HG02642 (cell line): Measurements from ENCODE around the gene MYH9.
A peak's percentile ranks its signal among the peaks of the same experiment; 100 is the strongest.

Experiments used
- ATAC-seq: cut with Tn5 transposase; IDR thresholded peaks from one replicate; pipeline ENCODE4 v1.9.1; 2021; ENCODE audit warnings: mild to moderate bottlenecking; ENCODE audit not compliant: unreplicated experiment, poor library complexity

The MYH9 gene

GRCh38 chr22:36387709-36387958 is 133 bp downstream of the MYH9 start:
- no peak for ATAC-seq

DNA sequence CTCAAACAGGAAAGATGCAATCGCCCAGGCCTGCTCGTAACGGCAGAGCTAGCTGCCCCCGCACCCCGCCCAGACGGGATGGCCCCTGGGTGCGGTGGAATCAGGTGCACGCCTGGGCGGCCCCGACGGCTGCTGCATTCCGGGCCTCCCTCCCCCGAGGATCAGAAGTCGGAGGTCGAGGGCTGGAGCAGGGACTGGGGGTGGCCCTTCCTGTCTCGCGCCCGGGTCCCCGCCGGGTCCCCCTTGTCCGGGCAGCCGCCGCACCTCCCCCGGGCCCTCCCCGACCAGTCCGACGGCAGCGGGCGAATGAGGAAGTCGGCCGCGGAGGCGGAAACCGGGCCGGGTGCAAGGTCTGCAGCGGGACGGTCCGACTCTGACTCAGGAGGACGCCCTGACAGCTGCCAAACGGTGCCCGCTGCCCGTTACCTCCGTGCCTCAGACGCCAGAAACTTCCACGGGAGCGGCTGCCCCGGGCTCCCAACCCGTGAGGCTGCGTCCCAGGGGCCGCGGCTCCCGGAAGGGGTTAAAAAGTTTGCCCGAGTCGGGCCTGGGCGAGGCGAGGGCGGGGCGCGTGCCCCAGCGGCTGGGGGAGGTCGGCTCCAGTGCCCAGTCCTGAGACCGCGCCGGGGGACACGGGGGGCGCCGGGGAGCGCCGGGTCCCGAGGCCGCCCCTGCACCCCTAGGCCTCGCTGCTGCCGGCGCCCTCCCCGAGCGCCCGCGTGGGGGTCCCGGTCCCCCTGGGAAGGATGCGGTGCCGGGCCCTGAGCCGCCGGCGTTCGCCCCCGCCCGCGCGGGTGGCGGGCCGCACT is 663 bp downstream of the MYH9 start:
- ATAC-seq, result peak; percentile 29

- ATAC-seq, result peak; percentile 23
Measured at GRCh38 chr22:36386351-36386899, 1.3 kb downstream of the MYH9 start.

DNA sequence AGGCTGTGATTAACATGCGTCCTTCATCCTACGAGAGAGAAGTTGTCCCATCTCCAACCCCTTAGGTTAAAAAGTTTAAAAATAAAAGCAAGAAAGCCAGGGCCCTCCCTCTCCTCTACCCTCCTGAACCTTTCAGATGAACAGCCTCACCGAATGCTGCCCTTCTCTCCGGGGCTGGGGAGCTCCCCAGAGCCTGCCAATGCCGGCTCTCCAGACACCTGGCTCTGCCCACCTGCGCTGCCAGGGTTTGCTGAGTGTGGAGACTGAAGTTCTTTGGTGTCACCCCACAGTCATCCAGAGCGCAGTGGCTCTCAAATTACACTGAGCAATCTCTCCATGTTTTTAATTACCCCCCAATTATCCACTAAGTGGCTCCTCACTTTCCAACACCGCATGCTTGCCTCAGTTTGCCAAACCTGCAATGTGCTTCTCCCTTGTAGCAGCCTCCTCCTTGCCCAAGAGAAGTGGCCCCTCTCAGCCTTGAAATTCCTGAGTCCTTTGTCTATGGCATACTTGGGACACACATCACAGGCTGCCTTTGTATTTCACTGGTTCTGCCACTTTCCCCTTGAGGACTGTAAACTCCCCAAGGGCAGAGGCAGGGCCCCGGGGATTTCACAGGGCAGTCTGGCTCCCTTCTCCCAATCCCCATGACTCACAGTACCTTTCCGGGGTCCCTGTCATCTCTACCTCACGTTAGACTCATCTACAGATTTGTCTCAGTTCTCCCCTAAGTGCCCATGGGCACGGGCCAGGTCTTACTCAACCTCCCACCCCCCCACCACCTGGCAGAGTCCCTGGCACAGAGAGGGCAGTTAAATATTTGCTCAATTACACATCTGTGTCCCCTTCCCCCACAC is 2.0 kb downstream of the MYH9 start:
- no peak for ATAC-seq

GRCh38 chr22:36384766-36385481 is 2.8 kb downstream of the MYH9 start:
- no peak for ATAC-seq

GRCh38 chr22:36383110-36383581 is 4.6 kb downstream of the MYH9 start:
- no peak for ATAC-seq

- ATAC-seq, result no peak
Measured at GRCh38 chr22:36381513-36382128, 6.1 kb downstream of the MYH9 start.

- ATAC-seq, result no peak
Measured at GRCh38 chr22:36379593-36380361, 8.0 kb downstream of the MYH9 start.

DNA sequence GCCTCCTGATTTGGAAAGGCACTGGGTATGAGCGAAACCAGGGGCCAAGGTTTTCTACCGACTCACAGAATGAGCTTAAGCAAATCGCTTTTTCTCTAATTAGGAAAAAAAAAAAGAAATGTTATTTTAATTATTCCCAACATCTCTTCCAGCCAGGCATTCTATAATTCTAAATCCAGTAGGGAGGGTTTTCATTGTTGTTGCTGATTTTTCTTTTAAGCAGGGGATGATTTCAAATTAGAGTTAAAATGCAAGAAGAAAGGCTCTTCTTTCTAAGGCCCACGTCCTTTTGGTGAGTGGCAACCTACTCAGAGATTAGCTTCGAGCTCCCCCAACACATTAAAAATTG is 8.9 kb downstream of the MYH9 start:
- ATAC-seq, result no peak

GRCh38 chr22:36378080-36378868 is 9.5 kb downstream of the MYH9 start:
- no peak for ATAC-seq

DNA sequence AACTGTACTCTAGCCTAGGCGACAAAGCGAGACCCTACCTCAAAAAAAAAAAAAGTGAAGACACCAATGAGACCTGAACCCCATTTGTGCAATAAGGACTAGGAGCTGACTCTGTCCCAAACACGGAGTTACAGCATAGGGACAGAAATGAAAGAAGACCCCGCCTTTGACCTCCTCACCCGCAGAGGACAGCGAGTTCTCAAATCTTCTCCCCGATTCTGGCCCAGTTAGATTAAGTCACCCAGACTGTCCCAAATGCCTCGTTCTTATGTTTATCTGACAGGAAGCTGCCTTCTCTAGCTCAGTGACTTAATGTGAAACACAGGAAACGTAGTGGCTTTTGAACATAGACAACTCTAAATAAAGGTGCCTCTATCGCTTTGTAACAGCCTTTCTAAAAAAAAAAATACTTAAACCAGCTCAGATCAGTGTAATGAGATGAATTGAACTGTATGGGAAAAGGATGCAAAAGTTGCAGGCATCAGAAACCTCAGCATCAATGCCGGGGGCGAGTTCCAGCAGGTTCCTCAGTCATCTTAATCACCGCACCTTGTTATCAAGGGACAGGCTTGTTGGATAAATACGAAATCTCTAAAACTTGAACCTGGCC is 10.6 kb downstream of the MYH9 start:
- no peak for ATAC-seq

DNA sequence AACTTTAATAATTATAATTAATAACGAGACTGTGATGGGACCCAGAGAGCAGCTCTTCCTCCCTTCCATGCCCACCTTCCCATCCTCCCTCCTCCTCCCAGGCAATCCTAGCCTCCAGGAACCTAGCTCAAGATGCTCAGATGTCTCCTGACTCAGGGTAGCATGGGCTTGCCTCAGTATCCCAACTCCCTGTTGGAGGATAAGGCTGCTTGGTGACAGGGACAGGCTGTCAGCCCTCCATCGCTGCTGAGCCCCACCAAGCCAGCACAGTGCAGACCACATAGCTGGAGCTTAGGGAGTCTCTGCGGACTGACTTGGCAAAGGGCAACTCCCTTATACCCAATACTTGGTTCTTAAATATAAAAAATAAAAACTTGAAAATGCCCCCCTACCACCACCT is 11.5 kb downstream of the MYH9 start:
- no peak for ATAC-seq

DNA sequence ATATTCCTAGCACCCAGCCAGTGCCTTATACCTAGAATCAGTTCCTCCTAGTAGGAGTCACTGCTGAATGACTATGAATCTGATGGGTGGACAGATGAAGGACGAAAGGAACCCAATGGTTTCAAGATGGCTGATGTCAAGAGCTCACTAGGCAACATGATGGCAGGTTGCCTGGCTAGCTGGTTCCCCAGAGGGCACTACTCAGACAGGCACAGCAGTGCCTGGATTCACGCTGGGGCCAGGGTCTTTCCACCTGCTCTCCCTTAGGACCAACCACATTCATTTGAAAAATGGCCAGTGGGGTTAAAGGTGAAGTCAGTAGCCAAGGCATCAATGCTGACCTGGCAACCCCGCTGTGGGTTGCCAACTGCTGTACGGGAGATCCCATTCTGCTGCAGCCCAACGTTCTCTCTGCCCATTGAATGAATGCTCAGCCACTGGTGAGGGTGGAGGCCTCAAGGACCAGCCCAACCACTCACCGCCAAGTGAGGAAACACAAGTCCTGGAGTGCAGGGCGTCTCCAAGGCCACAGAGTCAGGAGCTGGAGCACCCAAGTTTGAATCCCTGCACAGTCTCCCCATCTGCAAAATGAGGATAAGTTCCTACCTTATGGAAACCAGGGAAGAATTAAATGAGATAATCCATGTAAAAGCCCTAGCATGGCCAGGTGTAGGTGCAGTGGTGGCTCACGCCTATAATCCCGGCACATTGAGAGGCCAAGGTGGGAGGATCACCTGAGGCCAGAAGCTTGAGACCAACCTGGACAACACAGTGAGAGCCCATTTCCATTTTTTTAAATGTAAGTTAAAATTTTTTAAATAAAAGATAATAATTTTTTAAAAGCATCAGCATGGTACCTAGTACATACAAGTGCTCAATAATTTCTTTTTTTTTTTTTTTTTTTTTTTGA is 12.4 kb downstream of the MYH9 start:
- no peak for ATAC-seq

GRCh38 chr22:36374603-36375024 is 13.2 kb downstream of the MYH9 start:
- ATAC-seq, result no peak

- no peak for ATAC-seq
Measured at GRCh38 chr22:36373258-36373579, 14.5 kb downstream of the MYH9 start.

DNA sequence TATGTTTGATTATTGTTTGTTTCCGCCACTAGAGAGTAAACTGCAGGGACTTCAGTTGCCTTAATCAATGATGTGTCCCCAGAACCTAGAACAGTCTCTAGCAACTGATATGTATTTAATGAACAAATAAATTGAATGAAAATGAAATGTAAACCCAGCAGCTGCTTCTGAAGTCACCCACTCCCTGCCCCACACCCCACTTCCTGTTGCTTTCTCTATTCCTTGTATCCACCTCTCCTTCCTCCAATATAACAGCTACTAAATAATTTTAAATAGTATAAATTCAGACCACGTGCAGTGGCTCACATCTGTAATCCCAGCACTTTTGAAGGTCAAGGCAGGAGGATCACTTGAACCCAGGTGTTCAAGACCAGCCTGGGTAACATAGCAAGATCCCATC is 15.8 kb downstream of the MYH9 start:
- no peak for ATAC-seq

DNA sequence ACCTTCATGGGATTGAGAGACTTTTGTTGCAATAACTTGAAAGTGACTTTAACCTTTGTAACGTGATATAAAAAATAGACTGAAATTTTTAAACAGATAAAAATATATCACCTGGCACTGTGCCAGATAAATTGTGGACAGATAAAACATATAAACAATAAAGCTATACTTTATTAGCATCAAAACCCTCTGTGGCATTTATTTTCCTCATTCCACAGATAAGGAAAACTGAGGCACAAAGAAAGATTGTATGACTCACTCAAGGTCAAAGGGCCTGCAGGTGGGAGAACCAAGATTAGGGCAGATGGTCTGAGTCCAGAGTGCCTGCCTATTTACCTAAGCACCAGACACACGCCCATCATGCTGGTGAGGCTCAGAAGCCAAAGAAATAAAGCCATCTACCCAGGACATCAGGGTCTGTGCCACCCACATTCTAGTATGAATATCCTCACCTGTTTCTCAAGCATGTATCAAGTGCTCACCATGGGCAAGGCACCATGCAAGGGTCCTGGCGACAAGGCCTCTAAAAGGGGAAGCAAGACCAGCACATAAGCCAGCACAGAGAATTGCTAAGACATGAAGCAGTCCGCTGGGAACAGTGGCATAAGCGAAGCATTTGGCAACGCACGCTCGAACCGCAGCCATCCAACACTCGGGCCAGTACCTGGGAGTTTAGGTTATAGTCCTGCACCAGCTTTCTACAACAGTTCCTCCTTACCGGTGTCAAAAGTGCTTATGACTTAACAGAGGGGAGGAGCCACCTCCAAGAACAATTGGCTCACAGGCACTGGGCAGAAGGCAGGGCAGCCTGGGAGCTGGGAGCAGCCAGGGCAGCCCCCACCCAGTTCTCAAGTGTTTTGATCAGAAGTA is 17.6 kb downstream of the MYH9 start:
- ATAC-seq, result no peak
